ENCODE results near the gene CUBN.

Gene CUBN

GRCh38 chr10:17058093-17058492, 71.5 kb downstream of the CUBN start:
- Histone ChIP-seq H3K9me3 (ENCODE audit: control insufficient read depth, insufficient read depth, low read depth, low read length) (no peaks in the 10 kb centered on the region), H3K36me3 (ENCODE audit: control insufficient read depth in 2 of 2, insufficient read depth in 1 of 2, low read length in 2 of 2) (no peaks in the 10 kb centered on the region), H3K4me1 (ENCODE audit: control insufficient read depth, insufficient read depth, low read length) (peaks cover 20% of the 10 kb centered on the region), H3K27ac (ENCODE audit: extremely low read depth, low read depth, low read length) (no peak overlapping the region), H3K4me3 (ENCODE audit: low read depth, low read length) (no peak overlapping the region)
- TF ChIP-seq ZSCAN18 (tag by site-specific recombination; IDR thresholded peaks at IDR 0.05) (no peak), ZNF510 (tag by site-specific recombination; IDR thresholded peaks at IDR 0.05; ENCODE audit: insufficient replicate concordance) (peak; percentile 94)
- ChIA-PET POLR2A (no interaction called here), CTCF (interaction anchor here (0.7 kb wide), 1 partner anchor 228 kb away, joined by 5 read pairs; no protein-coding TSS in a partner anchor)

- no peak overlapping the region for H3K27ac ChIP-seq (ENCODE audit: extremely low read depth, low read depth, low read length)
- ChIA-PET POLR2A (no interaction called here), CTCF (no interaction called here)
- no peak for TF ChIP-seq ZNF214 (tag by site-specific recombination; IDR thresholded peaks at IDR 0.05; ENCODE audit: borderline replicate concordance)
- TF ChIP-seq HOXA7 (CRISPR knock-in tag; IDR thresholded peaks at IDR 0.05; ENCODE audit: borderline replicate concordance), result no peak
- TF ChIP-seq ZBTB49 (tag by site-specific recombination; IDR thresholded peaks at IDR 0.05; ENCODE audit: low read depth), result no peak
- no peak for TF ChIP-seq ZNF600 (tag by site-specific recombination; IDR thresholded peaks at IDR 0.05)
- no peak for TF ChIP-seq ZNF561 (tag by site-specific recombination; IDR thresholded peaks at IDR 0.05; ENCODE audit: borderline replicate concordance)
- TF ChIP-seq ZNF629 (tag by site-specific recombination; IDR thresholded peaks at IDR 0.05), result no peak
- no peak for TF ChIP-seq ZNF140 (tag by site-specific recombination; IDR thresholded peaks at IDR 0.05)
- no peak for TF ChIP-seq TRIM28 (IDR thresholded peaks at IDR 0.05; ENCODE audit: borderline replicate concordance, low read length)
- no peak for TF ChIP-seq ZNF248 (tag by site-specific recombination; IDR thresholded peaks at IDR 0.05)
- no peak for TF ChIP-seq ZNF501 (tag by site-specific recombination; IDR thresholded peaks at IDR 0.05)
- no peak for TF ChIP-seq ZNF18 (tag by site-specific recombination; IDR thresholded peaks at IDR 0.05)
- no peaks in the 10 kb centered on the region for H3K36me3 ChIP-seq (ENCODE audit: control insufficient read depth in 2 of 2, insufficient read depth in 1 of 2, low read length in 2 of 2)
- peaks cover 11% of the 10 kb centered on the region for H3K4me1 ChIP-seq (ENCODE audit: control insufficient read depth, insufficient read depth, low read length)
- H3K4me3 ChIP-seq (ENCODE audit: low read depth, low read length), result no peak overlapping the region
- H3K9me3 ChIP-seq (ENCODE audit: control insufficient read depth, insufficient read depth, low read depth, low read length), result no peaks in the 10 kb centered on the region
These were observed 72.7 kb downstream of the CUBN start for GRCh38 chr10:17056781-17057428.

- H3K36me3 ChIP-seq (ENCODE audit: control insufficient read depth in 2 of 2, insufficient read depth in 1 of 2, low read length in 2 of 2), result no peaks in the 10 kb centered on the region
- ChIA-PET POLR2A (no interaction called here), CTCF (no interaction called here)
- H3K4me3 ChIP-seq (ENCODE audit: low read depth, low read length), result no peak overlapping the region
- H3K9me3 ChIP-seq (ENCODE audit: control insufficient read depth, insufficient read depth, low read depth, low read length), result no peaks in the 10 kb centered on the region
- H3K4me1 ChIP-seq (ENCODE audit: control insufficient read depth, insufficient read depth, low read length), result no peaks in the 10 kb centered on the region
- H3K27ac ChIP-seq (ENCODE audit: extremely low read depth, low read depth, low read length), result no peak overlapping the region
- TF ChIP-seq ZBTB6 (tag by site-specific recombination; IDR thresholded peaks at IDR 0.05), result no peak
- no peak for TF ChIP-seq ZNF350 (tag by site-specific recombination; IDR thresholded peaks at IDR 0.05)
- TF ChIP-seq ZNF302 (tag by site-specific recombination; IDR thresholded peaks at IDR 0.05; ENCODE audit: low read depth), result no peak
- no peak for TF ChIP-seq REPIN1 (tag by site-specific recombination; IDR thresholded peaks at IDR 0.05; ENCODE audit: low read depth)
- no peak for TF ChIP-seq ZBTB44 (tag by site-specific recombination; IDR thresholded peaks at IDR 0.05)
- no peak for TF ChIP-seq ZNF585B (tag by site-specific recombination; IDR thresholded peaks at IDR 0.05)
- no peak for TF ChIP-seq MEIS1 (CRISPR knock-in tag; IDR thresholded peaks at IDR 0.05; ENCODE audit: borderline replicate concordance)
- TF ChIP-seq ZNF596 (tag by site-specific recombination; IDR thresholded peaks at IDR 0.05), result no peak
These were observed 76.1 kb downstream of the CUBN start for GRCh38 chr10:17053513-17053912.
